C4-2B (cell line): ENCODE measurements around the gene TRMT2A.

Experiments
- ZFX ChIP-seq: fragments of 450-650 bp; IDR thresholded peaks from 2 replicates; pipeline ENCODE4 v1.6.1; 2017
- TF ChIP-seq, protein P1 (sequence below): fragments of 450-650 bp; conservative IDR thresholded peaks from 2 replicates; pipeline ENCODE4 v1.5.1; 2017; ENCODE audit warnings: mild to moderate bottlenecking

DNA sequence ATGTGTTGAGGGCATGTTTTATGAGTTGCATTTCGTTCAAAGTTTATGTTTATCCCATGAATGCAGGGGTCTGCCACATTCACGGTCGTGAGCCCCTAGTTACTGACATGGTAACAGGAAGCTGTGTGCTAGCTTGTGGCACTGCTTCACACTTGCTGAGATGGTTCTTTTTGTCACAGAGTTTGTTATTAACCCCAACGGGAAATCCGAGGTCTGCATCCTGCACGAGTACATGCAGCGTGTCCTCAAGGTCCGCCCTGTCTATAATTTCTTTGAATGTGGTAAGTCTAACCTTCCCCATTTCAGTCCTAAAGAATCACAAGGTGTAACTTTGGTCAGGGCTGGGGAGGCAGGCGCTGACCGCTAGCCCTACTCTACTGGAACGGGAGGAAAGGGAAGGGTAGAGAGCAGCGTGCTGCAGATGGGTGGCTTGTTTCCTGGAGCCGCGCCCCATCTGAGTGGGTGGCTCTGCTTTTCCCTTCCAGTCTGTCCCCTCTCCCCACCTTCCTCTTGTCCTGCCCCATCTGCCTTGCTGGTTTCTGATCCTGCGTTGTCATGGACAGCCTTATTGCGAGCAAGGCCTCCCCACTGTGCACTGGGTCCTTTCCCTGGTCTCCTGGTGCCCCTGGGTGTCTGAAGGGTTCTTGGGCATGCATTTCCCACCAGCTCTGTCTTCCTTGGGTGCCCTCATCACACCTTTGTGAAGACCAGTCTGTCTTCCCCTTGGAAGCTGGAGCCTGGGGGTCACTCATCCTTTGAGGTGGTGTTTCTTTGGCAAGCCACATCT lies 25.1 kb downstream of the TRMT2A start:
- TF ChIP-seq, protein P1, sequence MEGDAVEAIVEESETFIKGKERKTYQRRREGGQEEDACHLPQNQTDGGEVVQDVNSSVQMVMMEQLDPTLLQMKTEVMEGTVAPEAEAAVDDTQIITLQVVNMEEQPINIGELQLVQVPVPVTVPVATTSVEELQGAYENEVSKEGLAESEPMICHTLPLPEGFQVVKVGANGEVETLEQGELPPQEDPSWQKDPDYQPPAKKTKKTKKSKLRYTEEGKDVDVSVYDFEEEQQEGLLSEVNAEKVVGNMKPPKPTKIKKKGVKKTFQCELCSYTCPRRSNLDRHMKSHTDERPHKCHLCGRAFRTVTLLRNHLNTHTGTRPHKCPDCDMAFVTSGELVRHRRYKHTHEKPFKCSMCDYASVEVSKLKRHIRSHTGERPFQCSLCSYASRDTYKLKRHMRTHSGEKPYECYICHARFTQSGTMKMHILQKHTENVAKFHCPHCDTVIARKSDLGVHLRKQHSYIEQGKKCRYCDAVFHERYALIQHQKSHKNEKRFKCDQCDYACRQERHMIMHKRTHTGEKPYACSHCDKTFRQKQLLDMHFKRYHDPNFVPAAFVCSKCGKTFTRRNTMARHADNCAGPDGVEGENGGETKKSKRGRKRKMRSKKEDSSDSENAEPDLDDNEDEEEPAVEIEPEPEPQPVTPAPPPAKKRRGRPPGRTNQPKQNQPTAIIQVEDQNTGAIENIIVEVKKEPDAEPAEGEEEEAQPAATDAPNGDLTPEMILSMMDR = no peak
- TF ChIP-seq ZFX = no peak
